ENCODE results near the gene TMEM218.

DNA sequence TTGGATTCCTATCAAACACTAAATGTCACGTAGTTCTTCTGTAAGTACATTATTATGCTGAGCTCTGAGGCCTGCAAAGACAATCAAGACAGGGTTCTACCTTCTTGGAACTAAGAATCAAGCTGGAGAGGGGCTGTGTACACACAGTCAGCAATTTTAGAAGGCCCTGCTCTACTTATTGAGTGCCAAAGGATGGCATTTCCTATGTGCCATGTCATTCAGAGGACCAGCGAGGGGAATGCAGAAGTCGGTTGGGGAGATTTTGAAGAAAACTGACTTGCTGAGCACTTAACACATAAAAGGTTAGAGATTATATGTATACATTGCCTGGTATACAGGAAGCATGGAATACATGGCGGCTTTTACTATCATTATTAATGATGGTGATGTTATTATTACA lies 43.1 kb downstream of the TMEM218 start:
- TF ChIP-seq, protein P1, sequence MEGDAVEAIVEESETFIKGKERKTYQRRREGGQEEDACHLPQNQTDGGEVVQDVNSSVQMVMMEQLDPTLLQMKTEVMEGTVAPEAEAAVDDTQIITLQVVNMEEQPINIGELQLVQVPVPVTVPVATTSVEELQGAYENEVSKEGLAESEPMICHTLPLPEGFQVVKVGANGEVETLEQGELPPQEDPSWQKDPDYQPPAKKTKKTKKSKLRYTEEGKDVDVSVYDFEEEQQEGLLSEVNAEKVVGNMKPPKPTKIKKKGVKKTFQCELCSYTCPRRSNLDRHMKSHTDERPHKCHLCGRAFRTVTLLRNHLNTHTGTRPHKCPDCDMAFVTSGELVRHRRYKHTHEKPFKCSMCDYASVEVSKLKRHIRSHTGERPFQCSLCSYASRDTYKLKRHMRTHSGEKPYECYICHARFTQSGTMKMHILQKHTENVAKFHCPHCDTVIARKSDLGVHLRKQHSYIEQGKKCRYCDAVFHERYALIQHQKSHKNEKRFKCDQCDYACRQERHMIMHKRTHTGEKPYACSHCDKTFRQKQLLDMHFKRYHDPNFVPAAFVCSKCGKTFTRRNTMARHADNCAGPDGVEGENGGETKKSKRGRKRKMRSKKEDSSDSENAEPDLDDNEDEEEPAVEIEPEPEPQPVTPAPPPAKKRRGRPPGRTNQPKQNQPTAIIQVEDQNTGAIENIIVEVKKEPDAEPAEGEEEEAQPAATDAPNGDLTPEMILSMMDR (IDR thresholded peaks at IDR 0.05) = no peak
- TF ChIP-seq POLR2AphosphoS5 (IDR thresholded peaks at IDR 0.05) = no peak

Data from suprapubic skin (tissue), 3 donors.